ENCODE data around the gene PIGBOS1.

The PIGBOS1 gene

GRCh38 chr15:55348281-55348778 is 29.4 kb upstream of the PIGBOS1 start:
- no peak overlapping the region for H3K4me3 ChIP-seq (ENCODE audit: low read length in 2 of 2)
- no peaks in the 10 kb centered on the region for H3K4me1 ChIP-seq (ENCODE audit: control insufficient read depth in 2 of 2, insufficient read depth in 2 of 2, low read length in 2 of 2)
- H3K36me3 ChIP-seq (ENCODE audit: control insufficient read depth in 2 of 2, insufficient read depth in 2 of 2, low read length in 2 of 2), result peaks cover 2 to 5% of the 10 kb centered on the region in 2 donors
- H3K27me3 ChIP-seq (ENCODE audit: control insufficient read depth in 2 of 2, insufficient read depth in 2 of 2, low read length in 2 of 2), result no peaks in the 10 kb centered on the region
- no peak overlapping the region for H3K9ac ChIP-seq (ENCODE audit: low read depth in 1 of 2, low read length in 2 of 2)
- no peak overlapping the region for H3K27ac ChIP-seq (ENCODE audit: low read depth in 2 of 2, low read length in 2 of 2)
- no peaks in the 10 kb centered on the region for H3K9me3 ChIP-seq (ENCODE audit: control insufficient read depth in 2 of 2, low read length in 2 of 2)

GRCh38 chr15:55344206-55344605 is 25.3 kb upstream of the PIGBOS1 start:
- no peak overlapping the region for H3K27ac ChIP-seq (ENCODE audit: low read depth in 2 of 2, low read length in 2 of 2)
- no peak overlapping the region for H3K9ac ChIP-seq (ENCODE audit: low read depth in 1 of 2, low read length in 2 of 2)
- H3K4me1 ChIP-seq (ENCODE audit: control insufficient read depth in 2 of 2, insufficient read depth in 2 of 2, low read length in 2 of 2), result no peaks in the 10 kb centered on the region
- no peaks in the 10 kb centered on the region for H3K27me3 ChIP-seq (ENCODE audit: control insufficient read depth in 2 of 2, insufficient read depth in 2 of 2, low read length in 2 of 2)
- peaks cover 3 to 10% of the 10 kb centered on the region in 2 donors for H3K36me3 ChIP-seq (ENCODE audit: control insufficient read depth in 2 of 2, insufficient read depth in 2 of 2, low read length in 2 of 2)
- no peaks in the 10 kb centered on the region for H3K9me3 ChIP-seq (ENCODE audit: control insufficient read depth in 2 of 2, low read length in 2 of 2)
- H3K4me3 ChIP-seq (ENCODE audit: low read length in 2 of 2), result no peak overlapping the region

GRCh38 chr15:55343168-55343567 is 24.2 kb upstream of the PIGBOS1 start:
- no peaks in the 10 kb centered on the region for H3K27me3 ChIP-seq (ENCODE audit: control insufficient read depth in 2 of 2, insufficient read depth in 2 of 2, low read length in 2 of 2)
- no peaks in the 10 kb centered on the region for H3K9me3 ChIP-seq (ENCODE audit: control insufficient read depth in 2 of 2, low read length in 2 of 2)
- H3K36me3 ChIP-seq (ENCODE audit: control insufficient read depth in 2 of 2, insufficient read depth in 2 of 2, low read length in 2 of 2), result peaks cover 3 to 10% of the 10 kb centered on the region in 2 donors
- no peaks in the 10 kb centered on the region for H3K4me1 ChIP-seq (ENCODE audit: control insufficient read depth in 2 of 2, insufficient read depth in 2 of 2, low read length in 2 of 2)
- H3K27ac ChIP-seq (ENCODE audit: low read depth in 2 of 2, low read length in 2 of 2), result no peak overlapping the region
- H3K9ac ChIP-seq (ENCODE audit: low read depth in 1 of 2, low read length in 2 of 2), result no peak overlapping the region
- H3K4me3 ChIP-seq (ENCODE audit: low read length in 2 of 2), result no peak overlapping the region

GRCh38 chr15:55337160-55337559 is 18.2 kb upstream of the PIGBOS1 start:
- H3K27me3 ChIP-seq (ENCODE audit: control insufficient read depth in 2 of 2, insufficient read depth in 2 of 2, low read length in 2 of 2), result no peaks in the 10 kb centered on the region
- no peak overlapping the region for H3K27ac ChIP-seq (ENCODE audit: low read depth in 2 of 2, low read length in 2 of 2)
- H3K36me3 ChIP-seq (ENCODE audit: control insufficient read depth in 2 of 2, insufficient read depth in 2 of 2, low read length in 2 of 2), result peaks cover 10 to 35% of the 10 kb centered on the region in 2 donors
- H3K9me3 ChIP-seq (ENCODE audit: control insufficient read depth in 2 of 2, low read length in 2 of 2), result no peaks in the 10 kb centered on the region
- no peak overlapping the region for H3K4me3 ChIP-seq (ENCODE audit: low read length in 2 of 2)
- no peak overlapping the region for H3K9ac ChIP-seq (ENCODE audit: low read depth in 1 of 2, low read length in 2 of 2)
- H3K4me1 ChIP-seq (ENCODE audit: control insufficient read depth in 2 of 2, insufficient read depth in 2 of 2, low read length in 2 of 2), result no peaks in the 10 kb centered on the region

- Histone ChIP-seq H3K9ac (ENCODE audit: low read depth in 1 of 2, low read length in 2 of 2) (no peak overlapping the region), H3K4me1 (ENCODE audit: control insufficient read depth in 2 of 2, insufficient read depth in 2 of 2, low read length in 2 of 2) (no peaks in the 10 kb centered on the region), H3K27me3 (ENCODE audit: control insufficient read depth in 2 of 2, insufficient read depth in 2 of 2, low read length in 2 of 2) (no peaks in the 10 kb centered on the region), H3K9me3 (ENCODE audit: control insufficient read depth in 2 of 2, low read length in 2 of 2) (no peaks in the 10 kb centered on the region), H3K36me3 (ENCODE audit: control insufficient read depth in 2 of 2, insufficient read depth in 2 of 2, low read length in 2 of 2) (peaks cover 19 to 31% of the 10 kb centered on the region in 2 donors), H3K27ac (ENCODE audit: low read depth in 2 of 2, low read length in 2 of 2) (no peak overlapping the region), H3K4me3 (ENCODE audit: low read length in 2 of 2) (no peak overlapping the region)
Observed at GRCh38 chr15:55334997-55335396, 16.1 kb upstream of the PIGBOS1 start.

- Histone ChIP-seq H3K36me3 (ENCODE audit: control insufficient read depth in 2 of 2, insufficient read depth in 2 of 2, low read length in 2 of 2) (peaks cover 19 to 31% of the 10 kb centered on the region in 2 donors), H3K9ac (ENCODE audit: low read depth in 1 of 2, low read length in 2 of 2) (no peak overlapping the region), H3K9me3 (ENCODE audit: control insufficient read depth in 2 of 2, low read length in 2 of 2) (no peaks in the 10 kb centered on the region), H3K4me3 (ENCODE audit: low read length in 2 of 2) (no peak overlapping the region), H3K4me1 (ENCODE audit: control insufficient read depth in 2 of 2, insufficient read depth in 2 of 2, low read length in 2 of 2) (no peaks in the 10 kb centered on the region), H3K27ac (ENCODE audit: low read depth in 2 of 2, low read length in 2 of 2) (no peak overlapping the region), H3K27me3 (ENCODE audit: control insufficient read depth in 2 of 2, insufficient read depth in 2 of 2, low read length in 2 of 2) (no peaks in the 10 kb centered on the region)
Observed at GRCh38 chr15:55334371-55334770, 15.4 kb upstream of the PIGBOS1 start.

GRCh38 chr15:55327387-55327786 is 8.5 kb upstream of the PIGBOS1 start:
- Histone ChIP-seq H3K4me3 (ENCODE audit: low read length in 2 of 2) (no peak overlapping the region), H3K27me3 (ENCODE audit: control insufficient read depth in 2 of 2, insufficient read depth in 2 of 2, low read length in 2 of 2) (no peaks in the 10 kb centered on the region), H3K27ac (ENCODE audit: low read depth in 2 of 2, low read length in 2 of 2) (no peak overlapping the region), H3K9me3 (ENCODE audit: control insufficient read depth in 2 of 2, low read length in 2 of 2) (no peaks in the 10 kb centered on the region), H3K9ac (ENCODE audit: low read depth in 1 of 2, low read length in 2 of 2) (no peak overlapping the region), H3K4me1 (ENCODE audit: control insufficient read depth in 2 of 2, insufficient read depth in 2 of 2, low read length in 2 of 2) (no peaks in the 10 kb centered on the region), H3K36me3 (ENCODE audit: control insufficient read depth in 2 of 2, insufficient read depth in 2 of 2, low read length in 2 of 2) (peaks cover 9 to 11% of the 10 kb centered on the region in 2 donors)

- no peaks in the 10 kb centered on the region for H3K27me3 ChIP-seq (ENCODE audit: control insufficient read depth in 2 of 2, insufficient read depth in 2 of 2, low read length in 2 of 2)
- peaks cover 2 to 4% of the 10 kb centered on the region in 2 donors for H3K4me1 ChIP-seq (ENCODE audit: control insufficient read depth in 2 of 2, insufficient read depth in 2 of 2, low read length in 2 of 2)
- no peaks in the 10 kb centered on the region for H3K9me3 ChIP-seq (ENCODE audit: control insufficient read depth in 2 of 2, low read length in 2 of 2)
- no peak overlapping the region for H3K27ac ChIP-seq (ENCODE audit: low read depth in 2 of 2, low read length in 2 of 2)
- H3K9ac ChIP-seq (ENCODE audit: low read depth in 1 of 2, low read length in 2 of 2), result no peak overlapping the region
- H3K36me3 ChIP-seq (ENCODE audit: control insufficient read depth in 2 of 2, insufficient read depth in 2 of 2, low read length in 2 of 2), result no peaks in the 10 kb centered on the region
- H3K4me3 ChIP-seq (ENCODE audit: low read length in 2 of 2), result no peak overlapping the region
Observed at GRCh38 chr15:55322467-55322866, 3.5 kb upstream of the PIGBOS1 start.

GRCh38 chr15:55320963-55321362 is 2.0 kb upstream of the PIGBOS1 start:
- H3K9me3 ChIP-seq (ENCODE audit: control insufficient read depth in 2 of 2, low read length in 2 of 2), result no peaks in the 10 kb centered on the region
- H3K27me3 ChIP-seq (ENCODE audit: control insufficient read depth in 2 of 2, insufficient read depth in 2 of 2, low read length in 2 of 2), result no peaks in the 10 kb centered on the region
- H3K4me3 ChIP-seq (ENCODE audit: low read length in 2 of 2), result no peak overlapping the region
- no peak overlapping the region for H3K27ac ChIP-seq (ENCODE audit: low read depth in 2 of 2, low read length in 2 of 2)
- H3K36me3 ChIP-seq (ENCODE audit: control insufficient read depth in 2 of 2, insufficient read depth in 2 of 2, low read length in 2 of 2), result no peaks in the 10 kb centered on the region
- H3K4me1 ChIP-seq (ENCODE audit: control insufficient read depth in 2 of 2, insufficient read depth in 2 of 2, low read length in 2 of 2), result peaks cover 2 to 4% of the 10 kb centered on the region in 2 donors
- H3K9ac ChIP-seq (ENCODE audit: low read depth in 1 of 2, low read length in 2 of 2), result no peak overlapping the region

- no peaks in the 10 kb centered on the region for H3K9me3 ChIP-seq (ENCODE audit: control insufficient read depth in 2 of 2, low read length in 2 of 2)
Observed at GRCh38 chr15:55320238-55320550, 1.3 kb upstream of the PIGBOS1 start.

More at GRCh38 chr15:55320238-55320550, 1.3 kb upstream of the PIGBOS1 start:
- peak overlapping the region in 1 of 2 donors; percentile 98 for H3K4me3 ChIP-seq (ENCODE audit: low read length in 2 of 2)
- no peaks in the 10 kb centered on the region for H3K36me3 ChIP-seq (ENCODE audit: control insufficient read depth in 2 of 2, insufficient read depth in 2 of 2, low read length in 2 of 2)
- no peaks in the 10 kb centered on the region for H3K27me3 ChIP-seq (ENCODE audit: control insufficient read depth in 2 of 2, insufficient read depth in 2 of 2, low read length in 2 of 2)
- no peak overlapping the region for H3K27ac ChIP-seq (ENCODE audit: low read depth in 2 of 2, low read length in 2 of 2)
- H3K9ac ChIP-seq (ENCODE audit: low read depth in 1 of 2, low read length in 2 of 2), result peak overlapping the region in 1 of 2 donors; percentile 41
- H3K4me1 ChIP-seq (ENCODE audit: control insufficient read depth in 2 of 2, insufficient read depth in 2 of 2, low read length in 2 of 2), result peaks cover 2 to 4% of the 10 kb centered on the region in 2 donors
